Loucy (cell line): Measurements from ENCODE around the gene HHATL.

Experiments
- CTCF ChIP-seq: fragments of 200-600 bp; sonication (generic); conservative IDR thresholded peaks from 2 replicates; pipeline ENCODE4 v1.5.1; 2014; ENCODE audit warnings: mild to moderate bottlenecking, antibody characterized with exemption, low read length
- EZH2phosphoT487 ChIP-seq: fragments of 200-600 bp; IDR thresholded peaks from 2 replicates; pipeline ENCODE4 v1.6.1; 2018; ENCODE audit warnings: antibody characterized with exemption, mild to moderate bottlenecking, moderate library complexity, borderline replicate concordance

- TF ChIP-seq EZH2phosphoT487: no peak
- no peak for TF ChIP-seq CTCF
Measured at GRCh38 chr3:42725454-42725853, 22.9 kb upstream of the HHATL start.
